ENCODE measurements around the gene BBS12. TPM values are rescaled to one million over a fixed set of nuclear protein-coding genes. Genes with fewer than 3 reads are reported as not detected.

BBS12 gene
- total and polyA plus RNA-seq, 9 of the 15 experiments (the other 6 are each of a cell fraction or from before 2014, with no cell fraction given): 2.7 to 6.5 (median 3.3) TPM

- no peak for TF ChIP-seq ZHX1 (conservative IDR thresholded peaks at IDR 0.05; ENCODE audit: low read length)
- no peak for TF ChIP-seq PHF8 (IDR thresholded peaks at IDR 0.05; ENCODE audit: borderline replicate concordance, low read length)
- no peak for TF ChIP-seq GTF2A2 (tag; IDR thresholded peaks at IDR 0.05)
- TF ChIP-seq CEBPB (tag; IDR thresholded peaks at IDR 0.05): peak; percentile 64
- TF ChIP-seq ELF2 (CRISPR knock-in tag; IDR thresholded peaks at IDR 0.05): no peak
- no peak for TF ChIP-seq ZNF143 (CRISPR knock-in tag; IDR thresholded peaks at IDR 0.05)
- no peak for TF ChIP-seq TSC22D4 (tag; IDR thresholded peaks at IDR 0.05)
- peak; percentile 67 for TF ChIP-seq BRD9 (IDR thresholded peaks at IDR 0.05; ENCODE audit: low read depth, partially characterized antibody)
- no peak for TF ChIP-seq CHCHD3 (CRISPR knock-in tag; IDR thresholded peaks at IDR 0.05)
- peak in 1 of 2 experiments; percentile 56; a peak in 1 of 4 replicates for TF ChIP-seq ARNT (IDR thresholded peaks at IDR 0.05)
- peak; percentile 37; the same call in 1 of the 2 replicates for TF ChIP-seq NFRKB (IDR thresholded peaks at IDR 0.05; ENCODE audit: low read depth)
- peak; percentile 74 for TF ChIP-seq ZNF589 (CRISPR knock-in tag; IDR thresholded peaks at IDR 0.05; ENCODE audit: low read depth)
- TF ChIP-seq DNMT1 (IDR thresholded peaks at IDR 0.05): no peak
- TF ChIP-seq MYC (IDR thresholded peaks at IDR 0.05; ENCODE audit: low read depth, low read length): 0 out of 2 replicates have a peak, but pooled peaks have one; percentile 24
- no peak for TF ChIP-seq MYC (CRISPR knock-in tag; IDR thresholded peaks at IDR 0.05; ENCODE audit: borderline replicate concordance, low read depth)
- TF ChIP-seq HNRNPH1 (optimal IDR thresholded peaks at IDR 0.05; ENCODE audit: low read depth, low read length): no peak
- no peak for TF ChIP-seq DIDO1 (tag; IDR thresholded peaks at IDR 0.05; ENCODE audit: low read depth)
- TF ChIP-seq ZBTB17 (CRISPR knock-in tag; IDR thresholded peaks at IDR 0.05): no peak
- TF ChIP-seq HCFC1 (IDR thresholded peaks at IDR 0.05; ENCODE audit: low read depth, low read length): no peak
- TF ChIP-seq ATF2 (CRISPR knock-in tag; IDR thresholded peaks at IDR 0.05): no peak
- TF ChIP-seq CUX1 (CRISPR knock-in tag; IDR thresholded peaks at IDR 0.05): no peak
- no peak for TF ChIP-seq CBX3 (IDR thresholded peaks at IDR 0.05; ENCODE audit: borderline replicate concordance in 1 of 2, low read length in 2 of 2)
- TF ChIP-seq TRIM24 (IDR thresholded peaks at IDR 0.05): peak in 1 of 2 experiments; percentile 53; a peak in 1 of 4 replicates
Measured at GRCh38 chr4:122764821-122765215, 32.3 kb downstream of the BBS12 start (continued).

All from K562 (cell line).